ENCODE measurements around the gene HS1BP3.

GRCh38 chr2:20573620-20574422, 77.1 kb downstream of the HS1BP3 start:
- TF ChIP-seq CTCF (IDR thresholded peaks at IDR 0.05) (no peak), POLR2A (IDR thresholded peaks at IDR 0.05) (no peak)

All from lower leg skin (tissue), 3 donors.